AG04450 (cell line): Measurements from ENCODE around the gene COL23A1. TPM values are rescaled to one million over a fixed set of nuclear protein-coding genes. Genes with fewer than 3 reads are reported as not detected.

Experiments
- CTCF ChIA-PET: fragments of 300-600, 350-600 bp; formaldehyde crosslinking; extraction: SDS; loops from one replicate; lab custom pipeline; 2022; ENCODE audit warnings: antibody characterized with exemption, inconsistent platforms; lab: Charles Lee
- POLR2A ChIA-PET: fragments of 350-600 bp; formaldehyde crosslinking; extraction: SDS; loops from one replicate; lab custom pipeline; 2021; ENCODE audit warnings: antibody characterized with exemption, inconsistent platforms; lab: Yijun Ruan, JAX
- DNase-seq: peaks from one replicate; pipeline ENCODE4 v3.0.0-alpha.2; 2011; ENCODE audit warnings: low read depth, low spot score
- H3K27ac ChIP-seq: one replicate; pipeline ENCODE4 v1.5.1; 2012; ENCODE audit warnings: low read depth, low read length, control low read depth
- H3K27me3 ChIP-seq: one replicate; pipeline ENCODE4 v1.6.0; 2012; ENCODE audit warnings: low read length; ENCODE audit not compliant: control insufficient read depth, insufficient read depth
- H3K4me3 ChIP-seq: 2 replicates; pipeline ENCODE4 v1.5.1; 2011; ENCODE audit warnings: mild to moderate bottlenecking, low read depth, low read length, control low read depth
- H3K9me3 ChIP-seq: 2 replicates; pipeline ENCODE4 v1.5.1; 2012; ENCODE audit warnings: low read length; ENCODE audit not compliant: control insufficient read depth, insufficient read depth
- polyA plus RNA-seq: library from polyadenylated mRNA; depleted of rRNA; stranded (reverse); fragments of >200 nt; gene quantifications from 2 replicates; pipeline ENCODE4 v1.2.3, GENCODE V29; 2011
- TF ChIP-seq, protein P1 (sequence below): IDR thresholded peaks from 2 replicates; pipeline ENCODE4 v1.5.1; 2011; ENCODE audit warnings: low read depth, low read length, control low read depth, inconsistent platforms

COL23A1 gene
- polyA plus RNA-seq, 1 experiment: not detected

- CTCF ChIA-PET: no interaction called here
- no peaks in the 10 kb centered on the region for H3K27me3 ChIP-seq
- H3K4me3 ChIP-seq: no peak overlapping the region
- no peak overlapping the region for H3K27ac ChIP-seq
- POLR2A ChIA-PET: no interaction called here
- DNase-seq: no peak
- TF ChIP-seq, protein P1, sequence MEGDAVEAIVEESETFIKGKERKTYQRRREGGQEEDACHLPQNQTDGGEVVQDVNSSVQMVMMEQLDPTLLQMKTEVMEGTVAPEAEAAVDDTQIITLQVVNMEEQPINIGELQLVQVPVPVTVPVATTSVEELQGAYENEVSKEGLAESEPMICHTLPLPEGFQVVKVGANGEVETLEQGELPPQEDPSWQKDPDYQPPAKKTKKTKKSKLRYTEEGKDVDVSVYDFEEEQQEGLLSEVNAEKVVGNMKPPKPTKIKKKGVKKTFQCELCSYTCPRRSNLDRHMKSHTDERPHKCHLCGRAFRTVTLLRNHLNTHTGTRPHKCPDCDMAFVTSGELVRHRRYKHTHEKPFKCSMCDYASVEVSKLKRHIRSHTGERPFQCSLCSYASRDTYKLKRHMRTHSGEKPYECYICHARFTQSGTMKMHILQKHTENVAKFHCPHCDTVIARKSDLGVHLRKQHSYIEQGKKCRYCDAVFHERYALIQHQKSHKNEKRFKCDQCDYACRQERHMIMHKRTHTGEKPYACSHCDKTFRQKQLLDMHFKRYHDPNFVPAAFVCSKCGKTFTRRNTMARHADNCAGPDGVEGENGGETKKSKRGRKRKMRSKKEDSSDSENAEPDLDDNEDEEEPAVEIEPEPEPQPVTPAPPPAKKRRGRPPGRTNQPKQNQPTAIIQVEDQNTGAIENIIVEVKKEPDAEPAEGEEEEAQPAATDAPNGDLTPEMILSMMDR: no peak
- H3K9me3 ChIP-seq: peaks cover 43% of the 10 kb centered on the region
Measured at GRCh38 chr5:178580271-178580955, 9.8 kb downstream of the COL23A1 start.

DNA sequence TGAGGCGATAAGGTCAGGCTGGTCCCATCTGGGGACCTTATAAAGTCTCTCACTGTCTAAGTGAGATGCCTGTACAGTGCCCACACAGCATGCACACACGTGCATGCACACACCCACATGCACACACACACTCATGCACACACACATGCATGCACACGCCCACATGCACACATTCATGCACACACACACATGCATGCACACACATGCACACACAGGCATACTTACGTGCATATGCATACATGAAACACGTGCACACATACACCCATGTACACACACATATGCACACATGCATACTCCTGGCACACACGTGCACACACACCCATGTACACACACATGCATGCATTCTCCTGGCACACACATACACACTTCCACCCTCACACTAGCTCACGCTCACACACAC lies 12.2 kb downstream of the COL23A1 start:
- Histone ChIP-seq H3K9me3 (peaks cover 38% of the 10 kb centered on the region), H3K4me3 (no peak overlapping the region), H3K27me3 (no peaks in the 10 kb centered on the region), H3K27ac (no peak overlapping the region)
- ChIA-PET CTCF (no interaction called here), POLR2A (no interaction called here)
- DNase-seq: no peak
- TF ChIP-seq, protein P1: no peak

- TF ChIP-seq, protein P1: no peak
- no peaks in the 10 kb centered on the region for H3K27me3 ChIP-seq
- H3K9me3 ChIP-seq: peaks cover 36% of the 10 kb centered on the region
Measured at GRCh38 chr5:178577376-178577839, 12.8 kb downstream of the COL23A1 start.

DNA sequence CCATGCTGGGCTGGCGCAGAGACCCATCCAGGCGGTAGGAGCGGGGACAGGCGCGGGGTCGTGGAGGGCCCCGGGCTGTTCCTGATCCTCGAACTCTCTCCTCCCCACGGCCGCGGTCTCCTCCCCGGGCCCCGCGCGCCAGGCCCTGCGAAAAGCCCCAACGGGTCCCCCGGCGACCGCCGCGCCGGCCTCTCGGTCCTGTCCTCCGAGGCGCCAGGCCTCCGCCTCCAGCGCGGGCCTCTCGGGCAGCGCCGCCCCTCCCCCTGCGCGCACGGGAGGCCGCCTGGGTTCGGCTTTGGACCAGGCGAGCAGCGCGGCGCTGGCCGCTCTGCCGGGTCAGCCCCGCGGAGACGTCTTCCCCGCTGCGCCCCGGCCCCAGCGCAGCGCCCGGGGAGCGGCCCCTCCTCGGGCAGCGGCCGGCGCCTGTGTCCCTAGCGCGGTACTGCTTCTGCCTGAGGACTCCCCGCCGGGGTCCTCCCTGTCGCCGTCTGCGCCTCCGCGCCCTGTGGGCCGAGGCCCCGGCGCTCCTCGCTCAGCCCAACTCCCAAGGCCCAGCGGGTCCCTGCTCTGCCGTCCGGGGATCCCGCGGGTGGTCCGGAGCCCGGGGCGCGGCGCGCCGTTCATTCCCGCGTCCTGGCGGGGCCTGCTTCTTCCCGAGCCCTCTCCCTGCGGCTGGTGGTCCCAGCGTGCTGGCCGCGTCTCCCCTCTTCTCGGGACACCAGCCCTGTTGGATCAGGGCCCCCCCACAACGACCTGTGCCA lies 13.4 kb downstream of the COL23A1 start:
- CTCF ChIA-PET: no interaction called here
- no peak for DNase-seq
- no peak overlapping the region for H3K27ac ChIP-seq
- TF ChIP-seq, protein P1: no peak
- H3K27me3 ChIP-seq: no peaks in the 10 kb centered on the region
- no peak overlapping the region for H3K4me3 ChIP-seq
- POLR2A ChIA-PET: no interaction called here
- peaks cover 32% of the 10 kb centered on the region for H3K9me3 ChIP-seq

More at GRCh38 chr5:178577376-178577839, 12.8 kb downstream of the COL23A1 start:
- ChIA-PET POLR2A (no interaction called here), CTCF (no interaction called here)
- H3K27ac ChIP-seq: no peak overlapping the region
- DNase-seq: no peak
- H3K4me3 ChIP-seq: no peak overlapping the region

- no peak overlapping the region for H3K27ac ChIP-seq
- POLR2A ChIA-PET: no interaction called here
- DNase-seq: no peak
- no peaks in the 10 kb centered on the region for H3K27me3 ChIP-seq
- TF ChIP-seq, protein P1: no peak
- H3K4me3 ChIP-seq: no peak overlapping the region
- CTCF ChIA-PET: no interaction called here
- peaks cover 35% of the 10 kb centered on the region for H3K9me3 ChIP-seq
Measured at GRCh38 chr5:178573216-178573615, 17.0 kb downstream of the COL23A1 start.
